Activated CD4-positive, alpha-beta T cell treated with anti-CD3 and anti-CD28 coated beads, Interleukin-2, amount 50 U/mL, for 16 hours (primary cell): ENCODE results near the gene DCAKD.

Source experiments
- DNase-seq: peaks from one replicate; pipeline ENCODE4 v3.0.0-alpha.2; 2020

DCAKD gene

DNA sequence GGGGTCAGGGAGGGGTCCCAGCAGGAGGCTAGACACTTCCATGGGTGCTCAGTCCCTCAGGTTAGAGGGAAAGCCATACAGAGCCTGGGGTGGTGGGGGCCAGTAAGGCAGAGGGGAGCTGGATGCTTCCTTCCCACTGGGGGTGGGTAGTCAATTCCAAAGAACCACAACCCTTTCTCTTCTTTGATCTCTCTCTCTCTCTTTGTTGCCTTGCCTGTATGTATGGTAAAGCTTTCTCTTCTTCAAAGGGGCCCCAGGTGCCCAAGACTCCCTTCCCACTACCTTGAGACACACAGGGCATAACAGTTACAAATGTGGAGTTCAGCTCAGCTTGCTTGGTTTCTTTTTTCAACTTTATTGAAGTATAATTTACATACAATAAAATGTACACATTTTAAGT is 52.8 kb downstream of the DCAKD start:
- DNase-seq = no peak

DNA sequence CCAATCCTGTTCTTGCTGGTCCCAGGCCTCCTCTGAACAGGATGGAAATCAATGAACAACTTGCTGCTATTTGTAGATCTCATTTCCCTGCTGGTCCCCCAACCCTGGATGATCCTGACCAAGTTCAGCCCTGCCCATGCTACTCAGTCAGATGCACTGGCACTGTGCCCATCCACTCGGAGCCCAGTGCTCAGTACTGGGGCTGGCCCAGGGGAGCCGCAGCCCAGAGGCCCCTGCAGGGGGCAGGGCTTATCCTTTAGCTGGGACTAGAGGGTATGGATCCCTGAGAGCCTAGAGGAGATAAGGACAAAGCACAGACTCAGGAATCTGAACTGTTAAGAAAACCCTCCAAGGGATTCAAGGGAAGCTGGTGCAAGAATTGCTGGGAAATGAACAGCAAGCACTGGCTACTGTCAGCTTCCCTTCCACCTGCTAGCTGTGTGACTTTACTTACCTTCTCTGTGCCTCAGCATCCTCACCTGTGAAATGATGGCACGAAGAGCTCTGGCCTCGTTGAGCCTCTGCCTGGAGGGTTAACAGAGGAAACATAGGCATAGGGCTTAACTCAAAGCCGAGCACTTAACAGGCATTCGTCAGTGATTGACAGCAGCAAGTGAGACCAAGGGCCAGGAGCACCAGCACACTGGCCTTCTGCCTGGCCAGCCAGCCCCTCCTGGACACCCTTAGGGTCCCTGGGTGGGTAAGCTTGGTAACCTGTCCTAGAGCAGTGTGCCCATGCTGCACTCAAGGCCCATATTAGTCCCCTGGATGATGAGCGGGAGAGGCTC is 53.5 kb downstream of the DCAKD start:
- DNase-seq = no peak

DNA sequence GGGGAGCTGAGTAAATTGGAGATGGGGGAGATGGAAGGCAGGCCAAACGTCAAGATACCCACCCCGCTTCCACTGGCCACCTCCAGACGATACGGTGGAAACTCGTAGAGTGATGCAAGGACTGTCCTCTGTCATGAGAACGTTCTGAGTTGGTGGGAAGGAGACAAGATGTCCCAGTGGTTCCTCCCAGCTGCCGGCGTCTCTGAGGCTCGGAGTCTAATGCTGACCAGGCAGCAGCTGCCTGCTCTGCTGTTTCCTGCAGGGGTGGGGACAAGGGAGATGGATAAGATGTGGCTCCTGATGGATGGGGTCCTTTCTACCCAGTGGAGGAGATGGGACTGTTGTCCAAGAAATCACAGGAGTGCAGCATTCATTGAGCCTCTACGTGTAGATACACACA is 55.1 kb downstream of the DCAKD start:
- DNase-seq = no peak

DNA sequence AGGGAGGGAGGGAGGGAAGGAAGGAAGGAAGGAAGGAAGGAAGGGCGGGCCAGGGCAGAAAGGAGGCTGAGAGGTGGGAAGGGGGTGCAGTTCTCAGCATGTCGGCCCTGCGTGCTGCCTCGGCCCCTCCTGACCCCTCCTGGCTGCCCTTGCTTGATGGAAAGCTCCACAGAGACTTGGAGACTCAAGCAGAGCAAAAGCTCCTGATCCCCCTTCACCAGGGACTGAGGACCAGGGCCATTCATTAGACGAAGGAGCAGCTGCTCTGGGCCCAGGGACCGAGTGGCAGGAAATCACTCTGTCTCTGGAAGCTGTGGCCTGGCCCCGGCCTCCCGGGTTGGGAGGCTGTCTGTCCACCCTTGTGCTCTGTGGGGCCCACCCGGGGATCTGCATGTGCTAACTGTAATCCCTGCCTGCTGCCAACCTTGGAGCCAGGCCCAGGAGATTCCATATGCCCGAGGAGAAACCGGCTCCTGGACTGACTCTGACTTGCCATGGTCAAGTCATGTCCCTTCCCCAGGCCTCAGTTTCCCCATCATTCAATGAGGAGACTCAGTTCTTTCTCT is 55.9 kb downstream of the DCAKD start:
- DNase-seq = no peak

DNA sequence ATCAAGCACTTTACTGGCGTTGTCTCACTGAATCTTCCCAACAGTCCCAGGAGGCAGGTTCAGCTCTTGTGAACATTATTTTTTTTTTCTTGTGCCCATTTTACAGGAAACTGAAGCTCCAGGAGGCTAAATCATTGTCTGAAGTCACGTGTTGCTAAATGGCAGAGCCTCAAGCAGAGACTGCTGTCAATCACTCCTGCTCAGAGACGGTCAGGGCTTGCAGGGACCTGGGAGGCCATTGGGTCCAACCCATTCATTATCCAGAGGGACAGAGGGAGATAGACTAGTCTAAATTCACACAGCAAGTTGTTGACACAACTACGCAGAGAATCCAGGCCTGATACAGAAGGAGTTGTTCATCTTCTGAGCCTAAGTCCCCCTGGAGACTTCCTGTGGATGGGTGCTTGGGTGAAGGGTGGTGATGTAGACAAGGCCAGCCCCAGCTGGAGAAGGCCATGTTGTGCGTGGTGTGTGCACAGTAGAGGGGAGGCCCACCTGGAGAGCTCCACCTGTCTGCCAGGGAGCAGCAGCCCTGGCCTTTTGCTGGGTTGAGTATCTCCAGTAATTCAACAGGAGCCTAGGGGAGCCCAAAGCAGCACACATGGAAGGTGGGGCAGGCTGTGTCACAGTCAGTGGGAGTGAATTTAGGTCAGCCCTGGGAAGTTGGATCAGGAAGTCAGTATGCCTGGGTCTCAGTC is 59.0 kb downstream of the DCAKD start:
- DNase-seq = no peak

DNA sequence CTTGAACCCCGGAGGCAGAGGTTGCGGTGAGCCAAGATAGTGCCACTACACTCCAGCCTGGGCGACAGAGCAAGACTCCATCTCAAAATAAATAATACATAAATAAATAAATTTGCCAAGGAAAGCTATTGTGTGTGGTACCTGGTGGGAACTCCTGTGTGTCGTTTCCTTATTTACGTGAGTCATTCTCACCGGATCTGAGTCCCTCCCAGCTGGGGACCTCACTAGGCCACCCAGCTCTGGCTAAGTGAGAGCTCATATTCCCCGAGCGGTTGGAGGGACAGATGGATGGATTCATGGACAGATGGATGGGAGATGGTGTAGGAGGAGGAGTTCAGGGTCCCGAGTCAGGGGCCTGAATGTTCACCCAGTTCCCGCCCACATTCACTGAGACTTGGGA is 60.4 kb downstream of the DCAKD start:
- DNase-seq = no peak

DNA sequence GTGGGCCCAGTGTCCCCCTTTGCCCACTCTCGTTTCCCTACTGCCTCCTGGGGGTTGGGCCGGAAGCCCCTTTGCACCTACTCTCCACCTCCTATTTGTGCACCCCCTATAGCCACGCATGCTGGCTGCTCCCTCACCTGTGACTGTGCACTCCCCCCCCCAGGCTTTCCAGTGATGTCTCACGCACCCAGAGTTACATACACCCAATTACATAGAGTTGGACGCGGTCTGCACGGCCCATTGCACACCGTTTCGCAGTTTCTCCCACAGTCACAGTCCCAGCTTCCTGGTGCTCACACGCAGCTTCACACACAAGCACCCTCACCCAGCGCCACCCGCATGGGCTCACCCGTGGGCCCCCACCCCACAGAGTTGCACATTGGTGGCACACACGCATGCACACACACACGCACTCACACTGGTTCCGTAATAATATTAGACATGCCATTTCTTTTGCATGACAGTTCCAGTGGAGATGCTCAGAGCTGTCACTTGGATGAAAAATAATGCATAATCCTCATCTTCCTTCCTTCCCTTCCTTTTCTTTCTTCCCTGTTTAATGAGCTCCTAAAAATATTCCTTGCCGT is 61.8 kb downstream of the DCAKD start:
- DNase-seq = no peak

DNA sequence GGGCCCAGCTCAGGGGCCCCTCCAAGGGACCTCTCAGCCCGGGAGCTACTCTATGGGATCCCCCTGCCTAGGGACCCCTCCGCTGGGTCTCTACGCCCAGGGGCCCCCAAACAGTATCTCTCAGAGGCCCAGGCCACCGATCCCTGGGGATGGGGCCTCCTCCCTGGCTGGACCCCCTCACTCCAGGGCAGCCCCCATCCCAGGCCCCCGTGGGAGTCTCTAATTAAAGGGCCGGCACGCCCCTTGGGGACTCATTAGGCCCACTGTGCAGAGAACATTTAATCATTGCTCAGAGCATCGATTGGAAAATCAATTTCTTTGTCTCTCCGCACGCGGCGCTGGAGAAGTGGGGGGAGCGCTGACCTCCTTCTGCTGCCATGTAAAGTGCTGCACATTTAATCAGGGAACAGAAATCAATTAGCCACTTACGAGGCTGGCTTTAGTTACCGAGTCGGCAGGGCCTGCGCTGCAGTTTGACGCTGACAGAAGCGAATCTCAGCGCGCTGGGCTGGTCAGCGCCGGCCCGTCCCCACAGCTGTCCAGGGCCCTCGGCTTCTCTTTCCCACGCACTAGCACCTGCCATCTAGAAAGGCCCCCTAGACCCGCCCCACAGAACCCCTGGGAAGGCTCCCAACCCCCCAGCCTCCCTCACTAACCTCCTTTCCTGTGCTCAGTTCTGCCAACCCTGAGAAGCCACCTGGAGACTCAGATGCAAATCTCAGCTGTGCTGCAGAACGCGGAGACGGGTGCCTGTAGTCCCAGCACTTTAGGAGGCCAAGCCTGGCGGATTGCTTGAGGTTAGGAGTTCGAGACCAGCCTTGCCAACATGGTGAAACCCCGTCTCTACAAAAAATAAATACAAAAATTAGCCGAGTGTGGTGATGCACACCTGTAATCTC is 63.1 kb downstream of the DCAKD start:
- no peak for DNase-seq

DNA sequence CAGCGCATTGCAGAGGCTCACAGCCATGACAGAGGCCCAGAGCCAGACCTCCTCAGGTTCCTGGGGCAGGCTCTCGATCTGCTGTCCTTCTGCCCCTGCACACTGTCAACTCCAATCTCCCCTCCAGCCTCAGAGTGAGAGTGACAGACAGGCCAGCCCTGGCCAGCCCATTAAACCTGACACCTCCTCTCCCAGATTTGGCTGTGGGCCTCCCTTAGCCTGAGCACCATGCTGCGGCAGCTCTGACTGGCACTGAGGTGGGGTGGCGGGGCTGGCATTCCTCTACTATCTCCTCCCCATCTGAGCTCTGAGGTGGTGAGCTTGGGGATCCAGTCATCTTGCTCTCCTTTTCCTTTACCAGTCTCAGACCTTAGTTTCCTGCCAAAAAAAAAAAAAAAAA is 67.9 kb downstream of the DCAKD start:
- no peak for DNase-seq

DNA sequence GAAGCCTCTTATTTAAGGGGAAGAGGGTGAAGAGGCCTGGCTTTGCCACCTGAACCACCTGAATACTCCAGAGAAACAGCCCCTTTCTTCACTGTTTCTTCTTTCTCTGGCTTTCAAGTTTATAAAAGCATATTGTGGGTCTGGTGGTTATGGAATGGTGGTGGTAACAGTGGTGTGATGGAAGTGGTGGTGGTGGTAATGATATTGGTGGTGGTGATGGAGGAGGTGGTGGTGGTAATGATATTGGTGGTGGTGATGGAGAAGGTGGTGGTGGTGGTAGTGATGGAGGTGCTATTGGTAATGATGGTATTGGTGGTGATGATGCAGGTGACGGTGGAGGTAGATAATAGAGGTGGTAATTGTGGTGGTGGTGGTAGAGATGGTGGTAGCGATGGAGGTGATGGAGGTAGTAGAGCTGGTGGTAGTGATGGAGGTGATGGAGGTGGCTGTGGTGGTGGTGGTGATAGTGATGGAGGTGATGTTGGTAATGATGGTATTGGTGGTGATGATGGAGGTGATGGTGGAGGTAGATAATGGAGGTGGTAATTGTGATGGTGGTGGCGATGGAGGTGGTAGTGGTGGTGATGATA is 69.2 kb downstream of the DCAKD start:
- no peak for DNase-seq

DNA sequence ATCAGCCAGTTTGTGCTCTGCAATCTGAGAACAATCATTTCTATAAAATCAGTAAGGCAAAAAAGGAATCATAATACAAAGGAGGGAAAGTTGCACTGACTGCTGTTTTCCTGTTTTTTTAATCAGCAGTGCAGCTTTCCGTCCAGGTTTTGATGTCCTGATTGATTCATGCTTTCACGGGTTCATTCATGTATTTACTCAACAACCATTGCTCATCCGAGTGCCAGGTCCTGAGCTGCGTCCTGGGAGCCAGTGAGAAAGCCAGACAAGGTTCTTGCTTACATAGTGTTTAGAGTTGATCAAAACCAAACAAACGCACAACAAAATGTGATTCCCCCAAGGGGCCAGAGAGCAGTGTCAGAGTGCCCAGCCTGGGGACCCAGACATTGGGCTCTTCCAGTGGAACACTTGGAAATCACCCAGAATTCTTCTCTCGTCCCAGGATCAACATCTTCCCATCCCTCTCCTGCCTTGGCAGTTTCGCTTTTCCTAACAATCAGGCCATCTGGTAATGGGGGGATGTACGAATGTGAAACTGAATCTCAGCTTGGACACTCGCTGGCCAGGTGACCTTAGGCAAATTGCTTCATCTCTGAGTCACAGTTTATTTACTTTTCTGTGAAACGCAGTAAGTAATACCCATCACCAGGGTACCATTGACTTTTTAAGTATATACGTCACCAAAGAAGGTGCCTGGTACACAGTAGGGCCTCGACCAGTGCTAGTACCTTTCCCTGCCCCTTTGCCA is 70.0 kb downstream of the DCAKD start:
- no peak for DNase-seq

DNA sequence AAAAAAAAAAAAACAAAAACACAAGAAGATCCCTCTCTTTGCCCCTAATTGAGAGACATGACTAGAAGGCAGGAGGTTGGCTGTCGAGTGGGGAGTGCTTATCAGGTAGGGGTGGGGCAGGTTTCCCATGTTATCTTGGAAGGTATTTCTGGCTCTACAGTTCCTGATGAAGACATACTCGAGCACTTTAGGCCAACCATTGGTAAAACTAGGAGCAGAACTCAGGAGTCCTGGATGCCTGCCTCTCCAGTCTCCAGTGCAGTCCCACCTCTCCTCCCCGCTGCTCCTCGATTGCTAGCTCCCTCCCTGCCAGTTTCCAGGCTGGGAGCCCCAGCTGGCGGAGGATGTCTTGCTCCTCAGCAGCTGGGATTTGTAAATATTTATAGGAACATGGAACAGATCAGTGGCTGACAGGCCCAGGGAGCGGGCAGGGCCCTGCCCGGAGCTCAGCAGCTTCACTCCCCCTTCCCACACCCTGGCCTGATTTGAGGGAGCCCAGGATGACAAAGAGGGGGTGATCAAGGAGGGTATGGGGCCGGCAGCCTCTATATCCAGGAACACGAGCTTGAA is 71.9 kb downstream of the DCAKD start:
- DNase-seq = no peak

DNA sequence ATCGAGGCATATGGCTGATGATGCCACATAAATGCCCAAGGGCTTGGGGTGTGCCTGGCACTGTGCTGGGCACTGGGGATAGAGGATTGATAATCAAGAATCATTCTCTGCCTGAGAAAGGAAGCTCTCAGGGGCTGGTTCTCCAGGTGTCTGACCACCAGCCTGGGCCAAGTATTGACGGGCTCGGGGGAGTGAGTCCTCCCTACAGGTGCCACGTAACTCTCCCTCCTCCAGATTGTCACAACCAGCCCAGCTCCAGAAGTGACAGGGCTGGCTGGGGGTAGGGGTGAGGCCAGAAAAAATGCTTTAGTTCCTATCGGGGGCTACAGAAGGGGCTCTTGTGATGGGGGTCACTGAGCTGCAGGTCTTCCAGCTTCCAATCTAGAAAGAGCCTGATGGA is 72.6 kb downstream of the DCAKD start:
- no peak for DNase-seq

DNA sequence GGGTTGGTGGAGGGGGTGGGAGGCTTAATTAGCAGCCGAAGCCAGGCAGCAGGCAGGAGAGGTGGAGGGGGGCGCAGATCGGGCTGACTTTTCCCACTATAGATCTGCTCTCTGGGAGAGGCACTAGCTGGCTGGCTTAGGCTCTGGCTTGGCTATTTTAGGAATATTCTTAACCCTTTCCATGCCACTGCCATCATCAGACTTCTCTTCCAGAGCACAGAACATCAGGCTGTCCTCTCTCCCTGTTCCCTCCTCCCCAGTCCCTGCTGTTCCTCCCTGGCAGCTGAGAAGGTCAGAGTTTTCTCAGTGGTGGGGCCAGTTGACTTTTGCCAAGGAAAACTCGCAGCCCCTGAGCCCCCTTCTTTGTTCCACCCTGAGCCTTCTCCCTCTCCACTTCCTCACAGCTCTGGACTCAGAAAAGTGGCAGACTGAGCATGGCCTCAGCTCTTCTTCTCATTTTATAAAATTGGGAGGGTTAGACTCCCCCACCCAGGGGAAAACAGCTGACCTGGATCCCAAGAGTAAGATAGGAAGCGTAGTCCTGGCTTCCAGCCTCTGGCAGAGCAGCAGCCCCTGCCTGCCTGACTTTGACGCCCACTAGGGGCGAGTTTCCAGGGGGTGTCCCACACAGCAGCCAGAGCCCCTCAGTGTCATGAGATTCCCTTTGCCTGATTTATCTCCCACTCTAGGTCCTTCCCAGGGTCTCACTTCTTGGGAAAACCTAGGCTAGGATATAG is 73.5 kb downstream of the DCAKD start:
- DNase-seq = no peak

DNA sequence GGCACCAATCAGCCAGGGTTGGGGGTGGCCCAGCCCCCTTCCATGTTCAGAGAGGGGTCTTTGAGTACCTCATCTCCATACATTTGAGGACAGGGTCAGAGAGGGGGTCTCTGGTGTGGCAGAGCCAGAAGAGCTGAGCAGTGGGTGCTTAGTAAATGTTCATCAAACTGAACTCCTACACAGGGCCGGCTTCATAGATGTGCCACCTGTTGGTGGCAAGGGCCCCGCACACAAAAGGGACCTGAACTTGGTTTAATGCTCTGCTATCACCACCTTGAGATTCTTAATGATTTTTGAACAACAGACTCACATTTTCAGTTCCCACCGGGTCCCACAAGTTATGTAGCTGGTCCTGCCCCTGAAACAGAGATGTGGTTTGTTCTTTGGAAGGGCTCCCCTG is 74.4 kb downstream of the DCAKD start:
- DNase-seq = no peak

DNA sequence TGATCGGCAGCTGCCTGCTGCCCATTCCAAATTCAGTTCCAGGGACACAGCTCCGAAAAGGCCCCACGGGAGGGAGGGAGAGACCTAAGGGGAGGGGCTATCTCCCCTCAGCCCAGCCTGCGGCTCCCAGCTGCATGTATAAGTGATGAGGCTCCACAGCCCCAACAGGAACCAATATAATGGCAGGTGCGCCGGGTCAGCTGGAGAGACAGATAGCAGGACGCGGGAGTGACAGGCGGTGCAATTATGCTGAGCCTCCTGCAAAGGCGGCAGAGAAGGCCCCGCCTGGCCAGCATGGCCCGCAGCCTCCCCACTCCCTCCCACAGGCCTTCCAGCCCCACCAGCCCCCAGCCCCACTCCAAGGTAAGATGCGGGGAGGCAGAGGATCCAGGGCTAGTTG is 75.2 kb downstream of the DCAKD start:
- no peak for DNase-seq
